GM10847 (cell line): ENCODE measurements around the gene SLC23A3.

Experiments used
- POLR2A ChIP-seq: IDR thresholded peaks from 2 replicates; pipeline ENCODE4 v1.6.1; 2011; ENCODE audit not compliant: insufficient read length; ENCODE audit errors: extremely low read depth

The SLC23A3 gene

GRCh38 chr2:219182331-219183150, 12.7 kb upstream of the SLC23A3 start:
- no peak for TF ChIP-seq POLR2A

- TF ChIP-seq POLR2A = no peak
These were observed 11.7 kb upstream of the SLC23A3 start for GRCh38 chr2:219181531-219181930.

GRCh38 chr2:219180961-219181360, 11.1 kb upstream of the SLC23A3 start:
- TF ChIP-seq POLR2A = no peak

- TF ChIP-seq POLR2A = no peak
These were observed 10.0 kb upstream of the SLC23A3 start for GRCh38 chr2:219179601-219180465.

GRCh38 chr2:219178377-219179175, 8.7 kb upstream of the SLC23A3 start:
- no peak for TF ChIP-seq POLR2A

GRCh38 chr2:219177552-219178376, 7.9 kb upstream of the SLC23A3 start, which contains the start of gene RETREG2:
RETREG2 (plus strand) TSS chr2:219178275; CDS start chr2:219178353, 78 bp downstream.
- TF ChIP-seq POLR2A = peak; percentile 68

- TF ChIP-seq POLR2A = peak; percentile 94
These were observed 7.2 kb upstream of the SLC23A3 start, which contains the start of gene CNPPD1 for GRCh38 chr2:219176818-219177551. CNPPD1 (minus strand) TSS chr2:219176925; CDS start chr2:219176828, 97 bp downstream.

GRCh38 chr2:219175928-219176817, 6.3 kb upstream of the SLC23A3 start:
- TF ChIP-seq POLR2A = no peak

- no peak for TF ChIP-seq POLR2A
These were observed 5.7 kb upstream of the SLC23A3 start for GRCh38 chr2:219175486-219175885.

GRCh38 chr2:219174801-219175200, 5.0 kb upstream of the SLC23A3 start:
- no peak for TF ChIP-seq POLR2A

GRCh38 chr2:219174146-219174545, 4.3 kb upstream of the SLC23A3 start:
- no peak for TF ChIP-seq POLR2A

GRCh38 chr2:219173176-219173575, 3.3 kb upstream of the SLC23A3 start:
- no peak for TF ChIP-seq POLR2A

GRCh38 chr2:219172231-219173154, 2.7 kb upstream of the SLC23A3 start:
- no peak for TF ChIP-seq POLR2A
